ENCODE results near the gene GATA5. TPM values are rescaled to one million over a fixed set of nuclear protein-coding genes. Genes with fewer than 3 reads are reported as not detected.

The GATA5 gene
- total RNA-seq, 2 donors from 2014 or later, result not detected

GRCh38 chr20:62464425-62464770 is 11.4 kb downstream of the GATA5 start:
- H3K4me3 Mint-ChIP-seq, result no peak overlapping the region
- ATAC-seq (replicated peaks), result no peak
- no peaks in the 10 kb centered on the region for H3K36me3 Mint-ChIP-seq (ENCODE audit: low read depth)
- no peaks in the 10 kb centered on the region for H3K4me1 Mint-ChIP-seq
- H3K27ac Mint-ChIP-seq, result no peak overlapping the region
- H3K9me3 Mint-ChIP-seq, result no peaks in the 10 kb centered on the region
- no peaks in the 10 kb centered on the region for H3K27me3 Mint-ChIP-seq

- Mint-ChIP-seq H3K27me3 (no peaks in the 10 kb centered on the region), H3K4me1 (no peaks in the 10 kb centered on the region), H3K27ac (no peak overlapping the region), H3K36me3 (ENCODE audit: low read depth) (no peaks in the 10 kb centered on the region), H3K4me3 (no peak overlapping the region), H3K9me3 (no peaks in the 10 kb centered on the region)
- no peak for ATAC-seq (replicated peaks)
These were observed 12.0 kb downstream of the GATA5 start for GRCh38 chr20:62463651-62464424.

- no peaks in the 10 kb centered on the region for H3K36me3 Mint-ChIP-seq (ENCODE audit: low read depth)
- no peak for ATAC-seq (replicated peaks)
- no peaks in the 10 kb centered on the region for H3K9me3 Mint-ChIP-seq
- H3K4me3 Mint-ChIP-seq, result no peak overlapping the region
- H3K27me3 Mint-ChIP-seq, result no peaks in the 10 kb centered on the region
- no peaks in the 10 kb centered on the region for H3K4me1 Mint-ChIP-seq
- no peak overlapping the region for H3K27ac Mint-ChIP-seq
These were observed 12.7 kb downstream of the GATA5 start for GRCh38 chr20:62462976-62463592.

- Mint-ChIP-seq H3K36me3 (ENCODE audit: low read depth) (no peaks in the 10 kb centered on the region), H3K4me3 (no peak overlapping the region), H3K27me3 (no peaks in the 10 kb centered on the region), H3K4me1 (no peaks in the 10 kb centered on the region), H3K9me3 (no peaks in the 10 kb centered on the region), H3K27ac (no peak overlapping the region)
- ATAC-seq (replicated peaks), result no peak
These were observed 14.0 kb downstream of the GATA5 start for GRCh38 chr20:62461834-62462233.

GRCh38 chr20:62461157-62461556 is 14.6 kb downstream of the GATA5 start:
- no peak overlapping the region for H3K4me3 Mint-ChIP-seq
- peaks cover 2% of the 10 kb centered on the region for H3K27me3 Mint-ChIP-seq
- ATAC-seq (replicated peaks), result no peak
- no peak overlapping the region for H3K27ac Mint-ChIP-seq
- H3K9me3 Mint-ChIP-seq, result no peaks in the 10 kb centered on the region
- no peaks in the 10 kb centered on the region for H3K4me1 Mint-ChIP-seq
- H3K36me3 Mint-ChIP-seq (ENCODE audit: low read depth), result no peaks in the 10 kb centered on the region

GRCh38 chr20:62460678-62461077 is 15.1 kb downstream of the GATA5 start:
- Mint-ChIP-seq H3K27ac (no peak overlapping the region), H3K27me3 (peaks cover 3% of the 10 kb centered on the region), H3K9me3 (no peaks in the 10 kb centered on the region), H3K4me3 (no peak overlapping the region), H3K4me1 (no peaks in the 10 kb centered on the region), H3K36me3 (ENCODE audit: low read depth) (no peaks in the 10 kb centered on the region)
- no peak for ATAC-seq (replicated peaks)

- Mint-ChIP-seq H3K4me1 (no peaks in the 10 kb centered on the region), H3K36me3 (ENCODE audit: low read depth) (no peaks in the 10 kb centered on the region), H3K27ac (no peak overlapping the region), H3K9me3 (no peaks in the 10 kb centered on the region), H3K27me3 (peaks cover 3% of the 10 kb centered on the region), H3K4me3 (no peak overlapping the region)
- no peak for ATAC-seq (replicated peaks)
These were observed 16.3 kb downstream of the GATA5 start for GRCh38 chr20:62459488-62459887.

GRCh38 chr20:62458275-62459251 is 17.2 kb downstream of the GATA5 start:
- Mint-ChIP-seq H3K36me3 (ENCODE audit: low read depth) (no peaks in the 10 kb centered on the region), H3K9me3 (no peaks in the 10 kb centered on the region), H3K27me3 (peaks cover 6% of the 10 kb centered on the region), H3K4me1 (no peaks in the 10 kb centered on the region), H3K27ac (no peak overlapping the region), H3K4me3 (no peak overlapping the region)
- no peak for ATAC-seq (replicated peaks)

- Mint-ChIP-seq H3K4me1 (no peaks in the 10 kb centered on the region), H3K9me3 (no peaks in the 10 kb centered on the region), H3K36me3 (ENCODE audit: low read depth) (no peaks in the 10 kb centered on the region), H3K4me3 (no peak overlapping the region), H3K27me3 (peaks cover 6% of the 10 kb centered on the region), H3K27ac (no peak overlapping the region)
- ATAC-seq (replicated peaks), result no peak
These were observed 18.0 kb downstream of the GATA5 start for GRCh38 chr20:62457831-62458230.

- Mint-ChIP-seq H3K36me3 (ENCODE audit: low read depth) (no peaks in the 10 kb centered on the region), H3K27ac (no peak overlapping the region), H3K27me3 (peaks cover 6% of the 10 kb centered on the region), H3K4me1 (no peaks in the 10 kb centered on the region), H3K9me3 (no peaks in the 10 kb centered on the region), H3K4me3 (no peak overlapping the region)
- no peak for ATAC-seq (replicated peaks)
These were observed 18.7 kb downstream of the GATA5 start for GRCh38 chr20:62457098-62457497.

GRCh38 chr20:62455929-62456328 is 19.9 kb downstream of the GATA5 start:
- ATAC-seq (replicated peaks), result no peak
- Mint-ChIP-seq H3K4me1 (no peaks in the 10 kb centered on the region), H3K36me3 (ENCODE audit: low read depth) (no peaks in the 10 kb centered on the region), H3K4me3 (no peak overlapping the region), H3K27me3 (peaks cover 6% of the 10 kb centered on the region), H3K9me3 (no peaks in the 10 kb centered on the region), H3K27ac (no peak overlapping the region)

- no peak for ATAC-seq (replicated peaks)
- Mint-ChIP-seq H3K4me3 (no peak overlapping the region), H3K36me3 (ENCODE audit: low read depth) (no peaks in the 10 kb centered on the region), H3K27ac (no peak overlapping the region), H3K9me3 (no peaks in the 10 kb centered on the region), H3K27me3 (peaks cover 6% of the 10 kb centered on the region), H3K4me1 (no peaks in the 10 kb centered on the region)
These were observed 20.7 kb downstream of the GATA5 start for GRCh38 chr20:62454904-62455636.

GRCh38 chr20:62453186-62453808 is 22.5 kb downstream of the GATA5 start:
- ATAC-seq (replicated peaks), result no peak
- Mint-ChIP-seq H3K4me1 (no peaks in the 10 kb centered on the region), H3K27ac (no peak overlapping the region), H3K9me3 (no peaks in the 10 kb centered on the region), H3K4me3 (no peak overlapping the region), H3K27me3 (peaks cover 9% of the 10 kb centered on the region), H3K36me3 (ENCODE audit: low read depth) (no peaks in the 10 kb centered on the region)
